OCI-LY7 (cell line): ENCODE data around the gene CD9. TPM values are rescaled to one million over a fixed set of nuclear protein-coding genes. Genes with fewer than 3 reads are reported as not detected.

Experiments
- BruUV-seq: library from RNA; stranded (reverse); fragments of 400-500 nt; replicated peaks from 2 replicates; lab custom pipeline; 2021; lab: Mats Ljungman, UMichigan
- CTCF ChIA-PET: fragments of 300-600 bp; sonication (Branson Sonifier 250); formaldehyde crosslinking; loops from one replicate; lab custom pipeline; 2022; ENCODE audit warnings: antibody characterized with exemption; ENCODE audit not compliant: unreplicated experiment; lab: Charles Lee
- POLR2A ChIA-PET: fragments of 300-600 bp; sonication (Branson Sonifier 250); formaldehyde crosslinking; loops from one replicate; lab custom pipeline; 2022; ENCODE audit warnings: antibody characterized with exemption; lab: Charles Lee
- DNase-seq: peaks from one replicate; pipeline ENCODE4 v3.0.0-alpha.2; 2015; ENCODE audit warnings: low spot score
- H2AFZ ChIP-seq: fragments of 200-600 bp; sonication (generic), shearing (Covaris generic); 2 replicates; pipeline ENCODE4 v1.6.1; 2014; ENCODE audit warnings: mild to moderate bottlenecking, antibody characterized with exemption, low read length, moderate library complexity
- H3K27ac ChIP-seq: fragments of 200-600 bp; sonication (generic); 2 replicates; pipeline ENCODE4 v1.5.1; 2014; ENCODE audit warnings: mixed run types, low read depth, mild to moderate bottlenecking, moderate library complexity, low read length, inconsistent platforms; ENCODE audit not compliant: poor library complexity, severe bottlenecking
- H3K36me3 ChIP-seq: fragments of 200-600 bp; sonication (generic); 2 replicates; pipeline ENCODE4 v1.6.1; 2014; ENCODE audit warnings: mild to moderate bottlenecking, antibody characterized with exemption, low read length, moderate library complexity, mixed read lengths; ENCODE audit not compliant: insufficient read depth
- H3K4me1 ChIP-seq: fragments of 200-600 bp; sonication (generic); 2 replicates; pipeline ENCODE4 v1.5.1; 2014; ENCODE audit warnings: mild to moderate bottlenecking, low read length; ENCODE audit not compliant: insufficient read depth, poor library complexity, severe bottlenecking
- H3K4me2 ChIP-seq: fragments of 200-600 bp; sonication (generic); 2 replicates; pipeline ENCODE4 v1.6.1; 2014; ENCODE audit warnings: mild to moderate bottlenecking, low read length
- H3K4me3 ChIP-seq: fragments of 200-600 bp; sonication (generic); 2 replicates; pipeline ENCODE4 v1.5.1; 2014; ENCODE audit warnings: mild to moderate bottlenecking, low read depth, low read length; ENCODE audit not compliant: poor library complexity, severe bottlenecking
- H3K79me2 ChIP-seq: fragments of 200-600 bp; sonication (generic); 2 replicates; pipeline ENCODE4 v1.6.1; 2016; ENCODE audit warnings: low read depth, mild to moderate bottlenecking, low read length, moderate library complexity, mixed read lengths; ENCODE audit not compliant: insufficient read depth
- H3K9me2 ChIP-seq: fragments of 200-600 bp; sonication (generic); 2 replicates; pipeline ENCODE4 v1.6.1; 2016; ENCODE audit warnings: mild to moderate bottlenecking, low read length, mixed read lengths; ENCODE audit not compliant: insufficient read depth
- H3K9me3 ChIP-seq: fragments of 200-600 bp; sonication (generic); 2 replicates; pipeline ENCODE4 v1.6.1; 2014; ENCODE audit warnings: mild to moderate bottlenecking, mixed run types, low read length, mixed read lengths
- H4K20me1 ChIP-seq: fragments of 200-600 bp; sonication (generic); 2 replicates; pipeline ENCODE4 v1.6.1; 2014; ENCODE audit warnings: mild to moderate bottlenecking, antibody characterized with exemption, low read length, moderate library complexity, mixed read lengths; ENCODE audit not compliant: insufficient read depth
- EZH2phosphoT487 ChIP-seq: fragments of 200-600 bp; sonication (generic); IDR thresholded peaks from 2 replicates; pipeline ENCODE4 v1.6.1; 2018; ENCODE audit warnings: low read depth, borderline replicate concordance, mild to moderate bottlenecking, mixed run types, antibody characterized with exemption, low read length, moderate library complexity, mixed read lengths
- intact Hi-C: fragments of 100-400 bp; cut with micrococcal nuclease; formaldehyde crosslinking; loops from one replicate; pipeline ENCODE4 v1.10.0; 2022; ENCODE audit not compliant: unreplicated experiment
- total RNA-seq, 2 experiments: library from RNA; depleted of rRNA in 1 of 2; stranded (reverse); fragments of >200 nt in 1 of 2; shearing (Covaris generic) in 1 of 2; gene quantifications; 2 replicates each; pipeline ENCODE4 v1.2.3, GENCODE V29; 2014 to 2022
- TF ChIP-seq, protein P1 (sequence below): fragments of 200-600 bp; sonication (generic); conservative IDR thresholded peaks from 2 replicates; pipeline ENCODE4 v1.5.1; 2014; ENCODE audit warnings: mild to moderate bottlenecking, antibody characterized with exemption, low read length, moderate library complexity, mixed read lengths

Gene CD9
- total RNA-seq, 2 experiments from 2014 or later, result not detected

GRCh38 chr12:6224550-6224949 lies 24.4 kb downstream of the CD9 start:
- peak; percentile 30 for DNase-seq
- TF ChIP-seq, protein P1, sequence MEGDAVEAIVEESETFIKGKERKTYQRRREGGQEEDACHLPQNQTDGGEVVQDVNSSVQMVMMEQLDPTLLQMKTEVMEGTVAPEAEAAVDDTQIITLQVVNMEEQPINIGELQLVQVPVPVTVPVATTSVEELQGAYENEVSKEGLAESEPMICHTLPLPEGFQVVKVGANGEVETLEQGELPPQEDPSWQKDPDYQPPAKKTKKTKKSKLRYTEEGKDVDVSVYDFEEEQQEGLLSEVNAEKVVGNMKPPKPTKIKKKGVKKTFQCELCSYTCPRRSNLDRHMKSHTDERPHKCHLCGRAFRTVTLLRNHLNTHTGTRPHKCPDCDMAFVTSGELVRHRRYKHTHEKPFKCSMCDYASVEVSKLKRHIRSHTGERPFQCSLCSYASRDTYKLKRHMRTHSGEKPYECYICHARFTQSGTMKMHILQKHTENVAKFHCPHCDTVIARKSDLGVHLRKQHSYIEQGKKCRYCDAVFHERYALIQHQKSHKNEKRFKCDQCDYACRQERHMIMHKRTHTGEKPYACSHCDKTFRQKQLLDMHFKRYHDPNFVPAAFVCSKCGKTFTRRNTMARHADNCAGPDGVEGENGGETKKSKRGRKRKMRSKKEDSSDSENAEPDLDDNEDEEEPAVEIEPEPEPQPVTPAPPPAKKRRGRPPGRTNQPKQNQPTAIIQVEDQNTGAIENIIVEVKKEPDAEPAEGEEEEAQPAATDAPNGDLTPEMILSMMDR, result no peak
- no peak for TF ChIP-seq EZH2phosphoT487
- no peaks in the 10 kb centered on the region for H3K79me2 ChIP-seq
- H3K4me2 ChIP-seq, result no peak overlapping the region
- peaks cover 7% of the 10 kb centered on the region for H3K4me1 ChIP-seq
- CTCF ChIA-PET, result no interaction called here
- no peaks in the 10 kb centered on the region for H3K9me2 ChIP-seq
- BruUV-seq, result no TSS peak
- H2AFZ ChIP-seq, result no peak overlapping the region
- POLR2A ChIA-PET, result interaction anchor here (1.0 kb wide), 1 partner anchor 22 kb away, joined by 3 read pairs; no protein-coding TSS in a partner anchor
- no peaks in the 10 kb centered on the region for H3K36me3 ChIP-seq
- H3K4me3 ChIP-seq, result no peak overlapping the region
- H3K27ac ChIP-seq, result no peak overlapping the region
- intact Hi-C loops, result no loop called here
- no peaks in the 10 kb centered on the region for H4K20me1 ChIP-seq
- no peaks in the 10 kb centered on the region for H3K9me3 ChIP-seq

- Histone ChIP-seq H3K4me2 (no peak overlapping the region), H3K9me2 (no peaks in the 10 kb centered on the region), H3K36me3 (no peaks in the 10 kb centered on the region), H2AFZ (no peak overlapping the region), H3K79me2 (no peaks in the 10 kb centered on the region), H4K20me1 (no peaks in the 10 kb centered on the region), H3K9me3 (no peaks in the 10 kb centered on the region), H3K27ac (no peak overlapping the region), H3K4me1 (peaks cover 13% of the 10 kb centered on the region), H3K4me3 (no peak overlapping the region)
- DNase-seq, result no peak
- TF ChIP-seq, protein P1, result no peak
- no peak for TF ChIP-seq EZH2phosphoT487
- CTCF ChIA-PET, result no interaction called here
- BruUV-seq, result no TSS peak
- intact Hi-C loops, result no loop called here
- POLR2A ChIA-PET, result interaction anchor here (1.0 kb wide), 1 partner anchor 21 kb away, joined by 3 read pairs; no protein-coding TSS in a partner anchor
Measured at GRCh38 chr12:6225630-6226001, 25.4 kb downstream of the CD9 start.

GRCh38 chr12:6226002-6226678 lies 25.9 kb downstream of the CD9 start:
- Histone ChIP-seq H3K9me3 (no peaks in the 10 kb centered on the region), H4K20me1 (no peaks in the 10 kb centered on the region), H3K4me1 (peaks cover 19% of the 10 kb centered on the region), H3K9me2 (no peaks in the 10 kb centered on the region), H3K4me2 (no peak overlapping the region), H3K4me3 (no peak overlapping the region), H2AFZ (no peak overlapping the region), H3K27ac (no peak overlapping the region), H3K79me2 (no peaks in the 10 kb centered on the region), H3K36me3 (no peaks in the 10 kb centered on the region)
- DNase-seq, result no peak
- ChIA-PET CTCF (no interaction called here), POLR2A (no interaction called here)
- TF ChIP-seq, protein P1, result no peak
- TF ChIP-seq EZH2phosphoT487, result no peak
- no TSS peak for BruUV-seq
- intact Hi-C loops, result no loop called here
